KOPT-K1 (cell line): ENCODE results near the gene COL1A2.

Experiments used
- H3K27ac ChIP-seq: fragments of 200-600 bp; sonication (generic); 2 replicates; pipeline ENCODE4 v1.5.1; 2016; ENCODE audit warnings: antibody characterized with exemption, mild to moderate bottlenecking, low read depth, low read length; ENCODE audit not compliant: poor library complexity, severe bottlenecking
- H3K36me3 ChIP-seq: fragments of 200-600 bp; sonication (generic); 2 replicates; pipeline ENCODE4 v1.5.1; 2017; ENCODE audit warnings: antibody characterized with exemption, mild to moderate bottlenecking, low read length, moderate library complexity; ENCODE audit not compliant: insufficient read depth
- H3K9me3 ChIP-seq: fragments of 200-600 bp; sonication (generic); 2 replicates; pipeline ENCODE4 v1.5.1; 2017; ENCODE audit warnings: antibody characterized with exemption, low read length, mild to moderate bottlenecking; ENCODE audit not compliant: insufficient read depth, poor library complexity, severe bottlenecking

The COL1A2 gene

DNA sequence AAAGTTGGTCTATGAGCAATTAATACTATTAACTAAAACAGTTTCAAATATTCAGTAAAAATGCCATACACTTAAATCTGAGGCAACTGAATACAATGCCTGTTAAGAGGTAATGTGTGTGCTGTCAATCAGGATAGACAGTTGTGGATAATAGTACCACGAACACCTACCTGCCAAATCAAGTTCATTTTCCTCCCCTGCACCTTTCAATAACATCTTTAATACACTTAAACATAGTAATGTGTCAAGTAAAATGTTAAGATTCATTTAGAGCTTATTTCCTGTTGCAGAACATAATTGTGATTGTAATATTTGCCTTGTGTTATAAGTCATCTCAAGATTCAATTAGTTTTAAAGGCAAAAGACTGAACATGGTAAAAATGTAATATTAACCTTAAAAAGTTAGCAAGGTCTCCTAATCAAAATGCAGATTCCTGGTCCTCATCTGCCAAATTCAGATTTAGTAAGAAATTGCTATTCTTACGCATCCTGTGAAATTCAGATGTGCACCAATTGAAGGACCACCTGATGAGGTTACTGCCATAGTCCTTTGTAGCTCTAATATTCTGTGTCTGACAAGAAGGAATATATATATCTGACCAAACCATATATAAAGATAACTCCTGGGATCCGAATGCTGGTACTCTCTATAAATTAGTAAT, 37.1 kb downstream of the COL1A2 start:
- Histone ChIP-seq H3K36me3 (no peaks in the 10 kb centered on the region), H3K9me3 (no peaks in the 10 kb centered on the region), H3K27ac (no peak overlapping the region)

DNA sequence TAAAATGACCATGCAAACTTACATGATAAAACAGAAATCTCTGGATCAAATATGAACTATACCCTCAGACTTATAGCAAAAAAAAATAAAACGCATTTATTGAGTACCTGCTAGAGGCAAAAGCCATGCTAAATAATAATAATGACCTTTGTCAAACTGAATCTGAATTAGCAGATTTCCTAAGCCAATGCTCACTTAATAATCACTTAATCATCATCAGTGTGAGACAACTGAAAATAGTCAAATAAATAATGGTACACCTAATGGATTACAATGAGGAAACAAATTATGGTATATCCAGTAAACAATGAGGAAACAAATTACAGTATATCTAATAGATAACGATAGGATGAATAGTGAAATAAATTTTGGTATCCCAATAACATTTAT, 37.6 kb downstream of the COL1A2 start:
- Histone ChIP-seq H3K36me3 (no peaks in the 10 kb centered on the region), H3K27ac (no peak overlapping the region)

DNA sequence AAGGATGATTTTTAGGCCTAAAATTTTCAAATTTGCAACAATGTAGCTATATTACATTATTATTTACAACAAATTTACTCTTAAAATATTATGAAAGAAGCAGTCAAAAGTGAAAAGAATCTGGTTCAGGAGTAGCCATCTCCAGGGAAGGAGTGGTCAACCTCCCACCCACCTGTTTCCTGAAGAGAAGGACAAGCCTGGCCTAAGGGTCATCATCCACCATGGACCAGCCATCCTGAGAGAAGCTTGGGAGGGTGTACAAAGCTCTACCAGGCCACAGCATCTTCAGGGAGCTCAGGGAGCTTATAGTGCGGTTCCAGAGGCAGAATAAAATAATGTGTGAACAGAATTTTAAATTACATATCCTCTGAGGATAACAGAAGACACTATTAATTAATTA, 38.1 kb downstream of the COL1A2 start:
- no peak overlapping the region for H3K27ac ChIP-seq
- H3K36me3 ChIP-seq: no peaks in the 10 kb centered on the region
- no peaks in the 10 kb centered on the region for H3K9me3 ChIP-seq

More for the DNA sequence above, 37.6 kb downstream of the COL1A2 start:
- H3K9me3 ChIP-seq: no peaks in the 10 kb centered on the region

DNA sequence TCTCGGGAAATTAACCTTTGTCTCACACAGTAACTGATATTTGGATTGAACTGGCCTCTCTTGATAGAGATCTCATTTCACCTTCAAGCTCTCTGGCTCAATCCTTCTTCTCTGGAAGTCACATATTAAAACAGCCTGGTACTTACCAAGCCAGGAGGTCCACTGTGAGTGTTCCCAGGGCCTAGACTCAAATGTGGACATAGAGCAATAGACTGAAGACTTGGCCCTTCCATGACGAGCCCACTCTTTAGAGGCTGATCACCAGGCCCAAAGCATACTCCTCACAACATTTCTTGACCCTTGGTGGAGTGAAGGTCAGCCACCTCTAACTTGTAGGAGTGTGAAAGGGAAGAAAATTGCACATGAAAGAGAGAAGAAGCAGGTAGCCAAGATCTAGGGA, 38.5 kb downstream of the COL1A2 start:
- no peaks in the 10 kb centered on the region for H3K36me3 ChIP-seq
- H3K27ac ChIP-seq: no peak overlapping the region
- no peaks in the 10 kb centered on the region for H3K9me3 ChIP-seq

DNA sequence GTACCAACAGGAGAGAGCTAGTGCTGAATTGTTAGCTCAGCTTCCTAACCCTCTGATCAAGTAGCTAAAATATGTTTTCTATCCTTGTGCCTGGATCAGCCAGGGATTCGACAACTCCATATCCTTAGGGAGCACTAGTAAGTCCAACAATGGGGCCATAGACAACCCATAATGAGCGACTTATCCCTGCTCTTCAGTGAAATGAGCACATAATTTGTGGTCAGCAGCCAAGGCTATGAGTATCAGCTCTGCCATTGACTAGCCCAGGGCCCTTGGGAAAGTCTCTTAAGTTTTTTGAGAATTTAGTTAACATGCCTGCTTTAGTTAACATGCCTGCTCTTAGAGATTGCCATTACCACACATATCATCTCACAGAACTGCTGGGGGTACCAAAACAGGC, 39.3 kb downstream of the COL1A2 start:
- no peaks in the 10 kb centered on the region for H3K36me3 ChIP-seq
- H3K27ac ChIP-seq: no peak overlapping the region
- H3K9me3 ChIP-seq: no peaks in the 10 kb centered on the region

DNA sequence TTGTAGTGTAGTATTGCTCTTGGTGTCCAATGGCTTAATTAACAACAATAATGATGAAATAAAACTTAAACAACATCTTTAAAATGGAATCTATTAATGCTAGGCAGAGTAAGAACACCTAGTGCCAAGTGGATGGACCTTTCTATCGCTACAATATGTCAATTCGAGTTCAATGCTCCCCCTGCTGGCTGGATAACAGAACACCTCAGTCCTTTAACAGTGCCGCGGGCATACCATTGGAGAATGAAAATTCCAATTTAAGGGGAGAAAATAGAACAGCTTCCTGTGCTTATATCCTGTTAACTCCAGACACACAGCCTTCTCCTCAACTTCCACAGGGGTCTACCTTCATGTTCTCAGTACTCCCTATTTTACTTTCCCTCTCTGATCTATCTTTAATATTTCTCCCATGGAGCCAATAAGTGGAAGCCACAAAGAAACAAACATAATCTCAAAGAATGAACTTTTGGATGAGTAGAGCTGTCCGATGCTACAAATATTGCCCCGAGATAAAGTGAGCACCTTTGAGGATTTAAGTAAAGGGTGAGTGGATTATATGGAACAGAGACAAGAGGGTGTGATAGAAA, 41.4 kb downstream of the COL1A2 start:
- Histone ChIP-seq H3K36me3 (no peaks in the 10 kb centered on the region), H3K9me3 (no peaks in the 10 kb centered on the region), H3K27ac (no peak overlapping the region)

DNA sequence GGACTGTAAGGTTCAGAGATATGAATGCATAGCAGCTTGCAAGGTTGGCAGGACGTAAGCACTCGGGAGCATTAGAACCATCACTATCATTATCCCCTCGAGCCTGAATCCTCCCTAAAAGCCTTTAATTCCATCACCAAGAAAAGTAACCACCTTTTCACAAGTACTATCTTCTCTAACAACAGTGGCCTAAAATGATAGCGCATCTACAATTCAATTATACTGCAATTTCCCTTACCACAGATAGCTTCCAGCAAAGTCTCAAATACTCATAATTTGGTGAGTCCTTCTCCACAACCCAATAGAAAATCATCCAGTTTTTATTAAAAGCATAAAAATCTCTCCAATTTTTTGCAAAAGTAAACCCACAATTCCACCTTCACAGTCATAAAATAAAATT, 42.0 kb downstream of the COL1A2 start:
- H3K36me3 ChIP-seq: no peaks in the 10 kb centered on the region
- H3K9me3 ChIP-seq: no peaks in the 10 kb centered on the region
- H3K27ac ChIP-seq: no peak overlapping the region

DNA sequence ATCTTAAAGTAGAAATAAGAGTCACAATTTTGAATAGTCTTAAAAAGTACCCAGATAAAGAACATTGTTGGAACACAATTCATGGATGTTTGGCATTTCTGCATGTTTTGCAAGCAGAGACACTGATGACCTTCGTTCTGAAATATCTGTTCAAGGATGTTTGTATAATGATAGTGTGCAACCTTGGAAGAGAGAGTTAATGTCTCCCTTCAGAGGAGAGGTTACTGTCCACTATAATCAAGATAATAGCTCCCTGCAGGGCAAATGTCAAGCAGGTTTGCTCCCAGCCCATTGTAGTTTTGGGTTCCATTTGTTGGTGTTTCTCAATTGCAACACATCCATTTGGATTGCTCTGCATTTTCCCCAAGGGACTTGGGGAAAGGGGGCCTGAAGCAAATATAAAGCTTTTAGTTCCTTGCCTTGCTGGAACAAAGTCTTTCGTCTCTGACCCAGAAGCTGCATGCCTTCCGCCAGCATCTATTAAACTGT, 45.2 kb downstream of the COL1A2 start:
- Histone ChIP-seq H3K9me3 (no peaks in the 10 kb centered on the region), H3K27ac (no peak overlapping the region), H3K36me3 (no peaks in the 10 kb centered on the region)

DNA sequence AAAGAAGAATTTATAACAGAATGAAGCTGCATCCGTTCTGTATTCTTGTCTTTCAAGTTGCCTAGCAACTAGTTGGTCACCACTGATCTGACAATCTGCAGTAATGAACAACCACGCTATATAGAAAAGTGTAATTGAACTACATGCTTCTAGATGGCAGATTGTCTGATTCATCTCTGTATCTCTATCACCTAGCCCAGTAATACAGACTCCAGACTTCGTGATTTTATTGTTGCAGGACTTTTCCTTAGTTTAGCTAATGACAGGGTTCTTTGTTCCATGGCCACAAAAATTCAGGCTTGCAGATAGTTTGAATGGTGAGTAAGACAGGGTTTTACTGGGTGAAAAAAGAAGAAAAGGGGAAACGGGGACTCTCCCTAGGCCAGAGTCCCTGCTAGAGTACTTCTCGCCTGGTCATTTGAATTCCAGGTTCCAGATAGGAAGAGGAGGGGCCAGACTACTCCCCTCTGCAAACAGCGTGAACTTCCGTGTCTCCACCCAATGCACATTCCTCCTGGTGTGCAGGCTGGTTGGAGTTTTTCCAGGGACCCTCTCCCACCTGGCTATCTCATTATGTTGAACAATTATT, 45.9 kb downstream of the COL1A2 start:
- Histone ChIP-seq H3K36me3 (no peaks in the 10 kb centered on the region), H3K9me3 (no peaks in the 10 kb centered on the region), H3K27ac (no peak overlapping the region)

DNA sequence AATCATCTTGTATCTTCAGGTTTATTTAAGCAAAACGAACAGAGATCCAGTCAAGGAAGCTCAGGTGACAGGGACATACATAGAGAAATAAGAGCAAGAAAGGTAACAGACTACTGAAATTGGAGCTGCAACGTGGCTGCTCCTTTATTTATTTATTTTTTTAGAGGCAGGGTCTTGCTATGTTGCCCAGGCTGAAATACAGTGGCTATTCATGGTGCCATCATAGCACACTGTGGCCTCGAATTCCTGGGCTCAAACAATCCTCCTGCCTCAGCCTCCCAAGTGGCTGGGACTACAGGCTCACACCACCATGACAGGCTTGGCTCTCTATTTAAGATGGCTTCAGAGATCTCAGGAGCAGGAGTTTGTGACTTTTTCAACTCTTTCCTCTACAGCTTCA, 46.4 kb downstream of the COL1A2 start:
- Histone ChIP-seq H3K36me3 (no peaks in the 10 kb centered on the region), H3K9me3 (no peaks in the 10 kb centered on the region), H3K27ac (no peak overlapping the region)

DNA sequence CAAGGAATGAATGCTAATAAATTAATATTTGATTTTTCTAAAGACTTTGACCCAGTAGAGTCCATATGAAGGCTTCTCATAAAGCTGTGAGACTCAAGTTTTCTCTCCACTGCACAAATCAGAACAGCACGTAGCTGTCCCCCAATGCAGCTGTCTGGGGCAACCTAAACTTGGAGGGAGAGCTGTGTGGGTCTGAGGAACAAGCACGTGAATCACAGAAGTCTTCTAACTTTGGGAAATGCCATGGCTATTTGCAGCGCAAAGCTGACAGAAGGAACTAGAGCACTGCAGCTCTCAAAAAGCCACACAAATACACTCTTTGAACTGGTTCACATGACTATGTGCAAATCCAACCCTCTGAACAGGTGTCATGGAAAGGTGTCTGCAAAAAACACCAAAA, 47.9 kb downstream of the COL1A2 start:
- Histone ChIP-seq H3K27ac (no peak overlapping the region), H3K36me3 (no peaks in the 10 kb centered on the region), H3K9me3 (no peaks in the 10 kb centered on the region)

DNA sequence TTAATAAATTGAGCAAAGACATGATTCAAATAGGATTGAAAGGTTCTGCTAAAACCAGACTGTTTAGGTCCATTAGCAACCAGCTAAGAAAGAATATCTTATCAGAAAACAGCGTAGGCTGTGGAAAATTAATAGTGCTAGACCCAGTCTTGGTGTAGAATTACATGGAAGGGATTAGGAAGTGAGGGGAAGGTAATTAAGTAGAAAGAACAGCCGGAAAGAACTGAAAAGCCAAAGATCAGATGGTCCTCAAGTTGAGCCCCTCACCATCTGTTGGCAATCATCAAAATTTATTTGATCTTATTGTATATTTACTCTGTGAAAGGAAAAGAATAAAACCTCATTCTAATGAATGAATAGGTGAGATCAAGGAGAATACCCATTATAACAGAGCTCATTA, 50.1 kb downstream of the COL1A2 start:
- H3K9me3 ChIP-seq: no peaks in the 10 kb centered on the region
- H3K27ac ChIP-seq: no peak overlapping the region
- no peaks in the 10 kb centered on the region for H3K36me3 ChIP-seq

DNA sequence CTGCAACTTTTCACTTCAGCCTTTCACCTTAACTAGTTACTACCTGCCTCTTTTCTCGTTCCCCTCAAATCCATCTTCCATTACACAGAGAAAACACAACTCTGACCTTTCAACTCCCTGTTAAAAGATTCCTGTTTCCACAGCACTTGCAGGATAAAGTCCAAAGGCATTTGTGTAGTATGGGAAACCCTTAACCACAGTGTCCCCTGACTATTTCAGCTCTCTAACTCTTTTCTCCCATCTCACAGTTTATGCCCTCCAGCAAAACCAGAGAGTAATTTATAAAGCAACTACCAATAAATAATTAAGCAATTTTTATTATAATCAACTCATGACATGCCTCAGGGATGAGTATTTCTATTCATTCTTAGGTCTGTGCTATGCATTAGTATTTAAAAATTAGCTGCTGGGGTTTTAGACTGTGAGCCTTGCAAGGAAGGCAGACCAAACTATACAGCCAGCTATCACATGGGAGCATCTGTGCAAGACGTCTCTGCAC, 51.0 kb downstream of the COL1A2 start:
- Histone ChIP-seq H3K27ac (no peak overlapping the region), H3K36me3 (no peaks in the 10 kb centered on the region), H3K9me3 (no peaks in the 10 kb centered on the region)

DNA sequence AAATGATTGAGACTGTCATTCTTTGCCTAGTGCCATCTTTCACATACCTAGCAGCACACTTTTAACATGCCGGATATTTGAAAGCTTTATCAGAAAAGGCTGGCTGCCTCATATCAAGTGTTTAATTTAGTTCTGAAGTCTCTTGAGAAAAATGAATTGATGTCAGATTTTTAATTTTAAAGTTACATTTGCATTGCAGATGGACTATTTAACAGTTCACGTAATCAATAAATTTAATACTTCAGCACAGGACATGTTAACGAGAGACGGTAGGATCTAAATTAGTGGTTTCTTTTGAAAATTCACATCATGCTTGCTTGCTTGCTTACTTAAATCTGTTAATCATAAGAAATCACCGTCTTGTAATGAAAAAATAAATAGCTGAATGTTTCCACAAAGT, 51.6 kb downstream of the COL1A2 start:
- H3K9me3 ChIP-seq: no peaks in the 10 kb centered on the region
- H3K36me3 ChIP-seq: no peaks in the 10 kb centered on the region
- no peak overlapping the region for H3K27ac ChIP-seq

DNA sequence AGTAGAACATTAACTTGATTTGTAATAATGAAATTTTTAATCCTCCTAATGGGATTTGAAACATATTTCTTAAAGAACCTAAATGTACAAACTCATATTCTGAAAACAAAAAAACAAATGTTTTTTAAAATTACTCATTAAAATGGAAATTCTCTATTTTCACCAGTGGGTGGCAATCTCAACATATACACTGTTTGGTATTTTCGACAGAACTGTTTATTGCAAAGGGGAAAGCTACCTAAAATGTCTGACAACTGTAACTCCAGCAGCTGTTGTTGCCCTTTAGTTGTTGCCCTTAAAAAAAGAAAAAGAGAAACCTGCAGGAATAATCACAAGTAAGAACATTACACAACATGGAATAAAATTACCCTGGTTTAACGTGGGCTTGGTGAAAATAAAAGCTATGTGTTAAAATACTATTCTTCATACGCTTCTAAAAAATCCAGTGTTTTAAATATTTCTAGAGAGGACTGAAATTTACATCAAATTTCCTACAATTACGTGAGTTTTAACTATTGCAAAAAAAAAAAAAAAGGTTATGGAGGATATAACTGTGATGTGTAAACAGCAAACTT, 54.5 kb downstream of the COL1A2 start:
- Histone ChIP-seq H3K27ac (no peak overlapping the region), H3K36me3 (no peaks in the 10 kb centered on the region), H3K9me3 (no peaks in the 10 kb centered on the region)
